Measurements from ENCODE around the gene ZNF32.

The ZNF32 gene, protein sequence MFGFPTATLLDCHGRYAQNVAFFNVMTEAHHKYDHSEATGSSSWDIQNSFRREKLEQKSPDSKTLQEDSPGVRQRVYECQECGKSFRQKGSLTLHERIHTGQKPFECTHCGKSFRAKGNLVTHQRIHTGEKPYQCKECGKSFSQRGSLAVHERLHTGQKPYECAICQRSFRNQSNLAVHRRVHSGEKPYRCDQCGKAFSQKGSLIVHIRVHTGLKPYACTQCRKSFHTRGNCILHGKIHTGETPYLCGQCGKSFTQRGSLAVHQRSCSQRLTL

DNA sequence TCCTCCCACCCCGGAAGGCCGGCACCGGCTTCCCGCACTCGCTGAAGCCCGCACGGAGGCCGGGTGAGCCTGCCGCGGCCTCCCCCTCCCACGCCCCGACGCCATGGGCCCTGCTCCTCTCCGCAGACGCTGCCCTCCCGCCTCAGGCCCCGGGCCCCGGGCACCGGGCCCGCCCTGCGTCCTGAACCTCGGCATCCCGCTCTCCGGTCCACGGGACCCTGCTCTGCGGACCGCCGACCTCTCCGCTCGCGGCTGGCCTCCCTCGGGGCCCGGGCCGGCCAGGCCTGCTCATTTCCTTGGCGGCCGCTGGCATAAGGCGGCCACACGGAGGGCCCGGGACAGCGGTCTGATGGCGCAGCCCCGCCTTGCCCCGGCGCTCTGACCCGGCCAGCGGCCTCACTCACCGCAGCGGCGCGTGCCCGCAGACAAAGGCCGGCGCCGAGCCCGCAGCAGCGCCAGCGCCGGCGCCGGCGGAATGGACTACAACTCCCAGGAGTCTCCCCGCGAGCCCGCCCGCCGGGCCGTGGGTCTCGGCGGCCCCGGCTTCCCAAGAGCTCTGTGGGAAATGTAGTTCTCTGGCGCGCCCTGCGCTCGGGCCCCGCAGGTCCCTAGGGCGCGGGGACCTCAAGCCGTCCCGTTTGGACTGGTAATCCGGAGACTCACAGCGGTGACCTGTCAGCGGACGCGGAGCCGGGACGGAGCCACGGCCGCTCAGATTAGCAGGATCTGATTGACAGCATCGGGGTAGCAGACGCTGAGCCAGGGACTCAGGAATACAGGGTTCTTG, at the start of gene ZNF32:
Gene ZNF32 (minus strand): TSS at position 484 of the 787 bp plus-strand sequence. CDS start 2,748 bp downstream, outside the sequence.
- TF ChIP-seq, protein P1, sequence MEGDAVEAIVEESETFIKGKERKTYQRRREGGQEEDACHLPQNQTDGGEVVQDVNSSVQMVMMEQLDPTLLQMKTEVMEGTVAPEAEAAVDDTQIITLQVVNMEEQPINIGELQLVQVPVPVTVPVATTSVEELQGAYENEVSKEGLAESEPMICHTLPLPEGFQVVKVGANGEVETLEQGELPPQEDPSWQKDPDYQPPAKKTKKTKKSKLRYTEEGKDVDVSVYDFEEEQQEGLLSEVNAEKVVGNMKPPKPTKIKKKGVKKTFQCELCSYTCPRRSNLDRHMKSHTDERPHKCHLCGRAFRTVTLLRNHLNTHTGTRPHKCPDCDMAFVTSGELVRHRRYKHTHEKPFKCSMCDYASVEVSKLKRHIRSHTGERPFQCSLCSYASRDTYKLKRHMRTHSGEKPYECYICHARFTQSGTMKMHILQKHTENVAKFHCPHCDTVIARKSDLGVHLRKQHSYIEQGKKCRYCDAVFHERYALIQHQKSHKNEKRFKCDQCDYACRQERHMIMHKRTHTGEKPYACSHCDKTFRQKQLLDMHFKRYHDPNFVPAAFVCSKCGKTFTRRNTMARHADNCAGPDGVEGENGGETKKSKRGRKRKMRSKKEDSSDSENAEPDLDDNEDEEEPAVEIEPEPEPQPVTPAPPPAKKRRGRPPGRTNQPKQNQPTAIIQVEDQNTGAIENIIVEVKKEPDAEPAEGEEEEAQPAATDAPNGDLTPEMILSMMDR (IDR thresholded peaks at IDR 0.05) = no peak
- peaks cover 54% of the 10 kb centered on the region for H3K36me3 Mint-ChIP-seq (ENCODE audit: low read depth)
- H3K27me3 Mint-ChIP-seq (ENCODE audit: low read depth, poor library complexity) = peaks cover 6% of the 10 kb centered on the region
- peaks cover 73% of the 10 kb centered on the region for H3K9me3 Mint-ChIP-seq
- H3K4me3 Mint-ChIP-seq = peak within 1 kb of the TSS; percentile 92
- H3K27ac Mint-ChIP-seq = no peak within 1 kb of the TSS
- H3K4me1 Mint-ChIP-seq = peaks cover 20% of the 10 kb centered on the region
- DNase-seq = peak; percentile 85

DNA sequence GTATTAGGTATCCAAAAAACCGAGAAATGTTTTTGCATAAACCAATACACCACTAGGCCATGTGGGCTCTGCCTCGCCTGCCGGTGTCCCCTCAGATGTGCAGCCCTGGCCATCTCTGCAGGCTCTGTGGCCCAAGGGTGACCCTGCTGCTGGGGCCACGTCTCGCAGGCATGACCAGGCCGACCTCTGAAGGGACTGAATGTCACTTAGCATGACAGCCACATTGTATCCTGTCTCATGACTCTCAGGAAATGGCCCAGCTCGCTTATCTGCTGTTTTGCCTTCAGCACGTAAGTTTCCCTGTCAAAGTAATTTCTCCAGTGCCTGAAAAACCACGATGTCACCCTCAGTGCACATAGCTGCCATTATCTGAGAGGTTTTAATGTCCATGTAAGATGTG, 49.5 kb upstream of the ZNF32 start:
- no peaks in the 10 kb centered on the region for H3K9me3 Mint-ChIP-seq
- peaks cover 9% of the 10 kb centered on the region for H3K27me3 Mint-ChIP-seq (ENCODE audit: low read depth, poor library complexity)
- no peak overlapping the region for H3K27ac Mint-ChIP-seq
- TF ChIP-seq, protein P1 (IDR thresholded peaks at IDR 0.05) = no peak
- no peak overlapping the region for H3K4me3 Mint-ChIP-seq
- H3K36me3 Mint-ChIP-seq (ENCODE audit: low read depth) = no peaks in the 10 kb centered on the region
- no peak for DNase-seq
- H3K4me1 Mint-ChIP-seq = peaks cover 15% of the 10 kb centered on the region

DNA sequence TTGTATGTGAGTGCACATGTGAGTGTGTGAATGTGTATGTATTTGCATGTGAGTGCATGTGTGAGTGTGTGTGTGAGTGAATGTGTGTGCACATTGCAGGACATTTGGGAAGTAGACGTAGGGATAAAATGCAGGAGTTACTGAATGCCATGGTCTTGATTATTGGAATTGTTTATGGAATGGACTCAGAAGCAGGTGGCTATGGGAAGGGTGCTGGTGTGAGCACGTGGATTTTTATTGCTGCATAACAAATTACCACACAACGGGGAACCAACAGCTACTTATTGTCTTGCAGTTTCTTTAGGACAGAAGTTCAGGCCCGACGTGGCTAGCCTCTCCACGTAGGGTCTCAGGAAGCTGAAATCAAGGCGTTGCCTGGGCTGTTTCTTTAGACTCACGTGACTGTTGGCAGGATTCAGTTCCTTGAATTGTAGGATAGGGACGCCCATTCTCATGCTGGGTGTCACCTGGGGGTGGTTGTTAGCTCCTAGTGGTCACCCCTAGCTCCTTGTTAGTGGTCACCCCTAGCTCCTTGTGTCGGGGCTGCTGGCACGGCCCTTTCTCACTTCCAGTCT, 48.3 kb upstream of the ZNF32 start:
- H3K4me1 Mint-ChIP-seq = peaks cover 15% of the 10 kb centered on the region
- no peak overlapping the region for H3K27ac Mint-ChIP-seq
- H3K36me3 Mint-ChIP-seq (ENCODE audit: low read depth) = no peaks in the 10 kb centered on the region
- H3K9me3 Mint-ChIP-seq = no peaks in the 10 kb centered on the region
- DNase-seq = no peak
- TF ChIP-seq, protein P1 (IDR thresholded peaks at IDR 0.05) = no peak
- peaks cover 20% of the 10 kb centered on the region for H3K27me3 Mint-ChIP-seq (ENCODE audit: low read depth, poor library complexity)
- H3K4me3 Mint-ChIP-seq = no peak overlapping the region

DNA sequence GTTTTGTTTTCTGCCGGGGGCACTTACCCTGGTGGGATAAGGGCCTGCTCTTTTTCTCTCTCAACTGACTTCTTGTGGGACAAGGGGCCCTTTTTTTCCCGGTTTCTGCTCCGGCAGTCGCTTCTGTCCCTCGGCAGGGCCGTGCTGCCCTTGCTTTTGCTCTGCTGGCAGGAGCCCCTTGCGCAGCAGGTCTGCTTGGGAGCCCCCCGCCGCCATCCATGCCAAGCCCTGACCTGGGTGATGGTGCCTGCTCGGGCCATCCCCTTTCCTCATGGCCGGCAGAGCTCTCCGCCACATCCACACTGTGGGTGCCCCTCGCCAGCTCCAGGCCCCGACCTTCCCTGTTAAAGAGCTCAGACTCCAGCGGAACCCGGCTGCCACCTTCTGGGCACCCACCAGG, 47.0 kb upstream of the ZNF32 start:
- TF ChIP-seq, protein P1 (IDR thresholded peaks at IDR 0.05) = no peak
- Mint-ChIP-seq H3K27ac (no peak overlapping the region), H3K9me3 (no peaks in the 10 kb centered on the region), H3K4me3 (no peak overlapping the region), H3K4me1 (peaks cover 12% of the 10 kb centered on the region), H3K36me3 (ENCODE audit: low read depth) (no peaks in the 10 kb centered on the region), H3K27me3 (ENCODE audit: low read depth, poor library complexity) (peaks cover 29% of the 10 kb centered on the region)
- DNase-seq = no peak

DNA sequence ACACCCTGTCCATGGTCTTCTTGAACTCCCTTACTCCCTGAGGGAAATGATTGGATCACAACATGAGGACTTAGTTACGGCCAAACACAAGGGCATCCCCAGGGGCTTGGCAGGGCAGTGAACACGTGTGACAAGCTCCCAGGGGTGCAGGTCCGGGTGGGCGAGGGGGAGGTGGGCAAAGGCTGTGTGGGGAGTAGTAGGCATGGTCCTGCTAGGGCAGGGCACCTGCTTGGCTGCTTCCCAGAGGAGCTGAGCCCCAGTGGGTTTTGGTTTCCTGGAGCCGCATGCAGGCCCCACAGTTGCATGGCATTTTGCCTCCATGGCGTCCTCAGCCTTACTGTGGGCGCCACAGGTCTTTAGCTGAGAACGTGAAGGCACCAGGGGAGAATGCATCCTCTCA, 46.6 kb upstream of the ZNF32 start:
- Mint-ChIP-seq H3K4me1 (peaks cover 9% of the 10 kb centered on the region), H3K36me3 (ENCODE audit: low read depth) (no peaks in the 10 kb centered on the region), H3K27ac (no peak overlapping the region), H3K4me3 (no peak overlapping the region), H3K27me3 (ENCODE audit: low read depth, poor library complexity) (peaks cover 33% of the 10 kb centered on the region), H3K9me3 (no peaks in the 10 kb centered on the region)
- DNase-seq = no peak
- TF ChIP-seq, protein P1 (IDR thresholded peaks at IDR 0.05) = no peak

Data from nephron progenitor cell (in vitro differentiated cells).